ENCODE results near the gene OBSL1.

OBSL1 gene

GRCh38 chr2:219551441-219552381 lies 19.6 kb downstream of the OBSL1 start:
- DNase-seq (ENCODE audit: low read depth in 1 of 2, low spot score in 1 of 2), result no peak

DNA sequence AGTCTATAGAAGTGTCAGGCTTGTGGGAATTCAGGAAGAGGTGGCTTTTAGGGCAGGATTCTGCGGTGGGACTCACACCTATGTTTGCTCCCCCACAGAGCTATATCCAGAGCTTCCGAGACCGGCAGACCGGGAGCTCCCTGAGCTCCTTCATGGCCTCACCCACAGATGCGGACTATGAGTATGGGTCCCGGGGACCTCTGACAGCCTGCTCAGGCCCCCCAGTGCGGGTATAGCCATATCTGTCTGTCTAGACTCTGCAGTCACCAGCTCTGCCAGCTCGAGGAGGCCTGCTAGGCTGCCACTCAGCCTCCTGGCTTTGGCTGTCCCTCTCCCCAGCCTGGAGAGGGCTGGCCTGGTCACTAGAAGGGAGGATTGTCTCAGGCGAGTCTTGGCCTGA lies 21.7 kb downstream of the OBSL1 start:
- DNase-seq (ENCODE audit: low read depth in 1 of 2, low spot score in 1 of 2), result no peak

DNA sequence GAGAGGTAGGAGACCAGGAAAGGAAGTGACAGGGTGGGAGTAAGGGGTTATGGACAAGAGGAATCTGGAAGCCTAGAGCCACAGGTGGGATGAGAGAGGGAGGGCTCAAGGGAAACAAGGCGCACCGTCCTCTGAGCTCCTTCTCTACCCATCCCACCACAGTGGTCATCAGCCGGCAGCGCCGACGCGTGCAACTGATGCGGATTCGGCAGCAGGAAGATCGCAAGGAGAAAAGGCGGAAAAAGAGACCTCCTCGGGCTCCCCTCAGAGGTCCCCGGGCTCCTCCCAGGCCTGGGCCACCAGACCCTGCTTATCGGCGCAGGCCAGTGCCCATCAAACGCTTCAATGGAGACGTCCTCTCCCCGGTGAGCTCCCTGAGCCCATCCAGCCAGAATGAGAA lies 22.3 kb downstream of the OBSL1 start:
- DNase-seq (ENCODE audit: low read depth in 1 of 2, low spot score in 1 of 2), result no peak

DNA sequence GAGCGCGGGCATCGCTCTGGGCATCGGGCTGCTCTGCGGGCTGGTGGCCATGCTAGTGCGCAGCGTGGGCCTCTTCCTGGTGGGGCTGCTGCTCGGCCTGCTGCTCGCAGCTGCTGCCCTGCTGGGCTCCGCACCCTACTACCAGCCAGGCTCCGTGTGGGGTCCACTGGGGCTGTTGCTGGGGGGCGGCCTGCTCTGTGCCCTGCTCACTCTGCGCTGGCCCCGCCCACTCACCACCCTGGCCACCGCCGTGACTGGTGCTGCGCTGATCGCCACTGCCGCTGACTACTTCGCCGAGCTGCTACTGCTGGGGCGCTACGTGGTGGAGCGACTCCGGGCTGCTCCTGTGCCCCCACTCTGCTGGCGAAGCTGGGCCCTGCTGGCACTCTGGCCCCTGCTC lies 23.7 kb downstream of the OBSL1 start:
- DNase-seq (ENCODE audit: low read depth in 1 of 2, low spot score in 1 of 2), result no peak

DNA sequence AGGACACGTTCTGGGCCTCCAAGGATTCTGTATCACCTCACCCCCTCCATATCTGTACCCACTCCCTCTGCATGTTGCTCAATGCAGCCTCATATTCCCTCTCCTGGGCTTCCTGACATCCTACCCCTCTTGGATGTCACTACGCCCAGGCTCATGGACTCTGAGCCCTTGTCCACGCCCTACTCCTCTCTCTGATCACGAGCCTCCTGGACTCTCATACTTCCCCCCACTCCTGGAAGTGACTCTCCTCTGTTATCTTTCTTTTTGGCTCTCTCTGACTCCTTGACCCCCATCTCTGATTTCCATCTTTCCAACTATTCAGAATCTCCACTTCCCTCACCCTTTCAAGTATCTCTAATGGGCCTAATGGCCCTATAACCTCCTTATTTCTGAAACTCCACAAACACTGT lies 25.4 kb downstream of the OBSL1 start:
- DNase-seq (ENCODE audit: low read depth in 1 of 2, low spot score in 1 of 2), result no peak

- DNase-seq (ENCODE audit: low read depth in 1 of 2, low spot score in 1 of 2), result no peak
Observed at GRCh38 chr2:219545295-219545942, 25.9 kb downstream of the OBSL1 start.

DNA sequence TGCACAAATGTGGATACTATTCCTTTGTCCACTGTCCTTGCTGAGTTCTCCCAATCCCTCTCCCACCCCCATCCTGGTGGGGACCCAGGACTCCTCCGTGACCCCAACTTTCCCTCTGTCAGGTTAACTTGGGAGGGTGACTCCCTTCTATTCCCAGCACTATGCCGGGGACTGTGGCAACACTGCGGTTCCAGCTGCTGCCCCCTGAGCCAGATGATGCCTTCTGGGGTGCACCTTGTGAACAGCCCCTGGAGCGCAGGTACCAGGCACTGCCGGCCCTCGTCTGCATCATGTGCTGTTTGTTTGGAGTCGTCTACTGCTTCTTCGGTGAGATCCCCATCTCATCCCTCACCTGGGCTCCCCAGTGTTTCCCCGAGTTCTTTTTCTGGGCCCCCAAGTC lies 26.8 kb downstream of the OBSL1 start:
- no peak for DNase-seq (ENCODE audit: low read depth in 1 of 2, low spot score in 1 of 2)

DNA sequence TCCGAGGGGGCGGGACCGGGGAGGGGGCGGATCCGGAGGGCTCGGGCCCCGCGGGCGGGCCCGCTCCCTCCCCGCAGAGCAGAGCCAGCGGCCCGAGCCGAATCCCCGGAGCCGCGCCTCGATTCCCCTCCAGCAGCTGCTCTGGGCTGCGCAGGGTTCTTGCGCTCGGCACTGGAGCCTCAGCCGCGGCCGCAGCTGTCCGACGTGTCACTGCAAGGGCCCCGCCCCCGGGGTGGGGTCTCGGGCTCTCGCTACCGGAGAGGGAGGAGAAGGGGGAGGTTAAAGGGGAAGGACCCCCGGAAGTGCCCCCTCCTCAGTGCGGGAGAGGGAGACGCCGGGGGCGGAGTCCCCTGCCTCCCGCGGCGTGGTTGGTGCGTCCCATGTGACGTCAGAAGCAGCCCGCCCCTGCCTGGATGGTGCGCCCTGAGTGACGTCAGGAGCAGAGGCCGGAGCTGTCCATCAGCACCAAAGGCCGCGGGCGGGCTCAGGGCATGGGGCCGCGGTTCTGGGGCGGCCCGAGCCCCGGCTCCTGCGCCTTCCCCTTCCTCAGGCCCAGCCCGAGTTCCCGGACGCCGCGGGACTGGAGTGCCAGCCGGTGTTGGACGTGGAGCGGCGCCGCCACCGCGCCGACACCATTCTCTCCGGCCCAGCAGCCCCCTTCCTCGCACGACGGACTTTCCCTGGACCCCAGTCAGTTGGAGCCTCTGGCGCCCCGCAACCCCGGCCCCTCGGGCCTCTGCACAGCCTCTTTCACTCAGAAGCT lies 27.6 kb downstream of the OBSL1 start, which contains the start of the genes CHPF and TMEM198:
Gene CHPF, minus strand, starts transcription at position 214 of the 763 bp plus-strand sequence. CDS start 271 bp downstream, outside the sequence.
Gene TMEM198, plus strand, starts transcription at position 433 of the 763 bp plus-strand sequence. CDS start 700 bp downstream, outside the sequence.
- DNase-seq (ENCODE audit: low read depth in 1 of 2, low spot score in 1 of 2), result peak; percentile 81 to 87

DNA sequence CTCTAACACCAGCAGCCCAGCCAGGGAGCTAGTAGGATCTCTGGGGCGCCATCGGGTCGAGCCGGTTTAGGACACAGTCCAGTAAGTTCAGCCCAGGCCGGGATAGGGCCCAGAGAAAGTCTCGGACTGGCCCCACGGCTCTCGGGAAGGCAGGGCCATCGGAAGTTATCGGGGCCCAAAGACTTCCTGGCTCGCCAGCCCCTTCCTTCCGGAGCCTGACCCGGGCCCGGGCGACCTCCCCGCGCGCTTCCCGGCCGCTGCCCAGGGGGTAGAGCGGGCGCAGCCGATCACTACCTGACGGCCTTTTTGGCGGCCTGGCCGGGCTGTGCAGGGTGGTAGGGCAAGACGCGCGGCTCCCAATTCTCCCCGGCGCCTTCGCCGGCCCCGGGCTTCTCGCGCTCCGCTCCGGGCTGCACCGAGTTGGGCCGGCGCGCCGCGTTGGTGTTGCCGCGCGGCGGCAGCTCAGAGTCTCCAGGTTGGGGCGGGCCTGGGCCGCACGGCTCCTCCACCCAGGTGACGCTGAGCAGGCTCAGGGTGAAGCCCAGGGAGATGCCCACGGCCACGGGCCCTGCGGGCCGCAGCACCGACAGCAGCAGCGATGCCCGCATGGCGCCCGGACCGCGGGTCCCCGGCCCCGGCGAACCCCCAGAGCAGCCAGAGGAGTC lies 28.3 kb downstream of the OBSL1 start:
- no peak for DNase-seq (ENCODE audit: low read depth in 1 of 2, low spot score in 1 of 2)

GRCh38 chr2:219541611-219542180 lies 29.6 kb downstream of the OBSL1 start:
- peak; percentile 78 to 83 for DNase-seq (ENCODE audit: low read depth in 1 of 2, low spot score in 1 of 2)

GRCh38 chr2:219540784-219541504 lies 30.4 kb downstream of the OBSL1 start:
- no peak for DNase-seq (ENCODE audit: low read depth in 1 of 2, low spot score in 1 of 2)

DNA sequence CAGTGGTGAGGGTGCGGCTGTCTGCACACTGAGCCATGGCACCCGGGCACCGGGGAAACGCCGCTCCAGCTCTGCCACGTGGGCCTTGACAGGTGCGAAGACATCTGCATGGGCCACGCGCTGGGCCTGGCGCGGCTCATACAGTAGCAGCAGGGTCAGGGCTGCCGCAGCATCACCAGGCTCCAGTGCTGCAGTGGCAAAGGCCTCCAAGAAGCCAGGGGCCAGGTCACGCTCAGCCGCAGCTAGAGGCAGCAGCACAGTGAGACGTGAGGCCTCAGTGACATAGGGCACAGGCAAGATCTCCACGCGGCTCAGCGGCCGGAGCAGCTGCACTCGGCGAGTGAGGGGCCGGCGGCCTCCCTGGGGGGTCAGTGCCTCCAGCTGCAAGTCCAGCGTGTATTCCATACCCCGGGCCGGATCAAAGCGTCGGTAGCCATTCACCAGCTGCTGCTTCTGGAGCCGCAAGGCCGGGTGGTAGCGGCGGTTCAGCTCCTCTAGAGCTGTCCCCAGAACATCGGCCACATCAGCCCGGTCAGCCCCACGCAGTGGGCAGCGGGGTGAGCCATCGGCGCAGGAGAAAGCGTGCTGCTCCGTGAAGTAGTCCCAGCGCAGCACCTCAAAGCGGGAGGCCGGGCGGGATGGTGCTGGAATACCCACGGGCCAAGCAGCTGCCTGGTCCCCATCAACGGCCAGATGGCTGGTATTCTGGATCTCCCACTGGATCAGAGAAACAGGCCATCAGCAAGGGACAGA lies 31.2 kb downstream of the OBSL1 start:
- DNase-seq (ENCODE audit: low read depth in 1 of 2, low spot score in 1 of 2), result no peak

GRCh38 chr2:219538956-219539788 lies 32.2 kb downstream of the OBSL1 start:
- DNase-seq (ENCODE audit: low read depth in 1 of 2, low spot score in 1 of 2), result no peak

DNA sequence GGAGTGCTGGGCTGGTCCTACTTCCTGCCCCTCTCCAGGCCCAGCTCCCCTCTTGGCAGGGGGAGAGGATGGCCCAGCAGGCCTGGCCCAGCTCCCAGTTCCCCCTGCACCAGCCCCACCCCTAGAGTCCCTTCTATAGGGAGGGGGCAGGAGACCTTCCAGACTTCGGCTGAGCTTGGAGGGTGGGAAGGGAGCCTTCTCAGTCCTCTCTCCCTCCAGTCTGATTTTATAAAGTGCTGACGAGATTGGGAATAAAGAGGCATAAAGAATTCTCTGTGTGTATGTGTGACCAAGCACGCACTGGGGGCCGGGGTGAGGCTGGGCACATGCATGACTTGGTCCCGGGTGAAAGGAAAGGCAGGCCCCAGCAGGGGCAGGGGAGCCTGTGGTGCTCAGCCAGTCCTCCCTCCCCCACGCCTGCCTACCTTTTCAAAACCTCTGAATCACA lies 32.8 kb downstream of the OBSL1 start:
- DNase-seq (ENCODE audit: low read depth in 1 of 2, low spot score in 1 of 2), result no peak

- no peak for DNase-seq (ENCODE audit: low read depth in 1 of 2, low spot score in 1 of 2)
Observed at GRCh38 chr2:219537657-219538488, 33.5 kb downstream of the OBSL1 start.

DNA sequence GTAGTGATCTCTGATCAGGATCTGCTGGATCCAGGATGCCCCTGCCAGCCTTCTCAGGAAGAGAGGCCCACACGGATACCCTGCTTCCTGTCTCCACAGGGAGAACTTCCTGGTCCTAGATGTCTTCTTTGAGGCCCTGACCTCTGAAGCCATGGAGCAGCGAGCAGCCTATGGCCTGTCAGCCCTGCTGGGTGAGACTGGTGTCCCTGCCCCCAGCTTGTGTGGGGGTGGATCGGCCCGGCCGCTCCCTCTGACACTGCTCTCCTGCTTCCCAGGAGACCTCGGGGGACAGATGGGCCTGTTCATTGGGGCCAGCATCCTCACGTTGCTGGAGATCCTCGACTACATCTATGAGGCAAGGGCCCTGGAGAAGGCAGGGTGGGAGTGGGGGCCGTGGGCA lies 34.4 kb downstream of the OBSL1 start:
- DNase-seq (ENCODE audit: low read depth in 1 of 2, low spot score in 1 of 2), result no peak

DNA sequence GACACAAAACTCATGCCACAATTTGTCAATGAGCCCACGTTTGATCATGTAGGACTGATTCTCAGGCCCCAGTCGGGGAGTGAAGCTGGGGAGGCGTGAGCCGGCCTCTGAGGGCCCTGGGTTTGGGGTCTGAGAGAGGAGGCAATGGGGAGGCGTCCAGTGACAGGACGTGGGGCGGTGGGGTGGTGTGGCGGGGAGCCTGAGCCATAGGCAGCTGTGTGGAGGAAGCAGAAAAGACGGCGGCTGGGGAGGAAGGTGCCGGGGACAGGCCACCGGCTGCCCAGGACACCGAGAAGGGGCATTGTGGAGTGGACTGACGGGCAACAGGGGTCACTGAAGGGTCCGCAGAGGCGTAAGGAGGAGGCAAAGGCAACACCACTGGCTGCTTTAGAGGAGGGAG lies 34.9 kb downstream of the OBSL1 start:
- DNase-seq (ENCODE audit: low read depth in 1 of 2, low spot score in 1 of 2), result no peak
